Fibroblast of lung (primary cell): ENCODE data around the gene P2RY13.

ENCODE experiments used
- EZH2 ChIP-seq: IDR thresholded peaks from 2 replicates; pipeline ENCODE4 v1.5.1; 2012; ENCODE audit warnings: low read length, control low read depth, mild to moderate bottlenecking; ENCODE audit errors: missing control alignments
- TF ChIP-seq, protein P1 (sequence below), 2 donors: IDR thresholded peaks in 1 of 2; conservative IDR thresholded peaks in 1 of 2; 1 replicate in 1 of 2; 2 replicates in 1 of 2; pipeline ENCODE4 v1.5.1; 2011 to 2012; ENCODE audit warnings: low read length in 2 of 2, control low read depth in 1 of 2, inconsistent platforms in 1 of 2, low read depth in 1 of 2, mild to moderate bottlenecking in 1 of 2

DNA sequence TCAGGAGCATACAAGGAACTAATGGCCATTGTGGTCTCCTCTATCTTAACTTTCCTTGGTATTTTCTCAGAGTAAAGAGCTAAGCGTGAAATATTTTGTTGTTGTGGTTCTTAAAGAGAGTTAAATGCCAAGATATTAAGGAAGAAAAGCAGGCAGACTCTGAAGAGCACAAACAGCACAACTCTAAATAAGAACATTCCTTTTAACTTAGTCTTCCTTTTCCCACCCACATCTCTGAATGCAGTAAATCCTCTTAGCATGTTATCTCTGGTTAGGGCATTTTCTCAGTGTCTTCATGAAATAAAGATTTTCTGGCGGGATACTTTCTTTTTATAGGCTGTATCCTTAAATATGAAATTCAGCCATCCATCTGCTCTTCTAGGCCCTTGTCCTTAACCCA is 14.2 kb downstream of the P2RY13 start:
- TF ChIP-seq, protein P1, sequence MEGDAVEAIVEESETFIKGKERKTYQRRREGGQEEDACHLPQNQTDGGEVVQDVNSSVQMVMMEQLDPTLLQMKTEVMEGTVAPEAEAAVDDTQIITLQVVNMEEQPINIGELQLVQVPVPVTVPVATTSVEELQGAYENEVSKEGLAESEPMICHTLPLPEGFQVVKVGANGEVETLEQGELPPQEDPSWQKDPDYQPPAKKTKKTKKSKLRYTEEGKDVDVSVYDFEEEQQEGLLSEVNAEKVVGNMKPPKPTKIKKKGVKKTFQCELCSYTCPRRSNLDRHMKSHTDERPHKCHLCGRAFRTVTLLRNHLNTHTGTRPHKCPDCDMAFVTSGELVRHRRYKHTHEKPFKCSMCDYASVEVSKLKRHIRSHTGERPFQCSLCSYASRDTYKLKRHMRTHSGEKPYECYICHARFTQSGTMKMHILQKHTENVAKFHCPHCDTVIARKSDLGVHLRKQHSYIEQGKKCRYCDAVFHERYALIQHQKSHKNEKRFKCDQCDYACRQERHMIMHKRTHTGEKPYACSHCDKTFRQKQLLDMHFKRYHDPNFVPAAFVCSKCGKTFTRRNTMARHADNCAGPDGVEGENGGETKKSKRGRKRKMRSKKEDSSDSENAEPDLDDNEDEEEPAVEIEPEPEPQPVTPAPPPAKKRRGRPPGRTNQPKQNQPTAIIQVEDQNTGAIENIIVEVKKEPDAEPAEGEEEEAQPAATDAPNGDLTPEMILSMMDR (conservative IDR thresholded peaks at IDR 0.05 in 1 of 2, IDR thresholded peaks at IDR 0.05 in 1 of 2; ENCODE audit: low read depth in 1 of 2, low read length in 2 of 2), result no peak
- no peak for TF ChIP-seq EZH2
